Measurements from ENCODE around the gene CASKIN1. TPM values are rescaled to one million over a fixed set of nuclear protein-coding genes. Genes with fewer than 3 reads are reported as not detected.

CASKIN1 gene
- total RNA-seq, 4 donors from 2014 or later, result under 0.01 to 0.14 TPM; not detected in 2

GRCh38 chr16:2155091-2155950 lies 41.1 kb downstream of the CASKIN1 start, which contains the start of gene TRAF7:
Gene TRAF7, plus strand, starts transcription at chr16:2155782. Its CDS starts 8,139 bp downstream, at chr16:2163921.
- no peaks in the 10 kb centered on the region for H3K9me3 ChIP-seq
- H3K4me1 ChIP-seq, result peaks cover 67 to 86% (median 82%) of the 10 kb centered on the region in 4 donors
- peak within 1 kb of the TSS; percentile 70 to 89 (median 78) for H3K4me3 ChIP-seq
- peak within 1 kb of the TSS; percentile 87 to 94 (median 92) for H3K27ac ChIP-seq
- in situ Hi-C loops (cut with MboI; ENCODE audit: low pct_ligation_motif_present in 1 of 4, low pct_unique_long_range_greater_than_20kb in 1 of 4, low sequenced_read_pairs in 3 of 4) (loop anchor here in 1 of 4 donors (25.0 kb wide), 1 partner anchor 332 kb away; the partner anchor contains the start of gene TBC1D24), intact Hi-C loops (cut with DNase I; ENCODE audit: low total_unique reads) (no loop called here)
- no peaks in the 10 kb centered on the region for H3K36me3 ChIP-seq
- DNase-seq, result peak; percentile 98
- TF ChIP-seq POLR2AphosphoS5 (IDR thresholded peaks at IDR 0.05), result peak; percentile 100
- peak; percentile 100 for TF ChIP-seq POLR2A (IDR thresholded peaks at IDR 0.05)
- TF ChIP-seq EP300 (IDR thresholded peaks at IDR 0.05; ENCODE audit: low read depth), result no peak
- TF ChIP-seq CTCF (IDR thresholded peaks at IDR 0.05), result no peak
- 0% methylated on average over 74 of the region's 94 CpGs; no CpG with 5 or more reads in 1 of the 2 donors for WGBS, 2 donors (ENCODE audit: low coverage in 1 of 2)
- no peaks in the 10 kb centered on the region for H3K27me3 ChIP-seq

GRCh38 chr16:2154533-2155090 lies 41.8 kb downstream of the CASKIN1 start:
- Histone ChIP-seq H3K9me3 (no peaks in the 10 kb centered on the region), H3K27ac (peak overlapping the region; percentile 80 to 94 (median 92)), H3K4me1 (peaks cover 66 to 86% (median 83%) of the 10 kb centered on the region in 4 donors), H3K27me3 (no peaks in the 10 kb centered on the region), H3K36me3 (no peaks in the 10 kb centered on the region), H3K4me3 (peak overlapping the region; percentile 66 to 89 (median 68))
- TF ChIP-seq EP300 (IDR thresholded peaks at IDR 0.05; ENCODE audit: low read depth) (no peak), CTCF (IDR thresholded peaks at IDR 0.05) (no peak), POLR2AphosphoS5 (IDR thresholded peaks at IDR 0.05) (no peak), POLR2A (IDR thresholded peaks at IDR 0.05) (no peak)
- intact Hi-C loops (cut with DNase I; ENCODE audit: low total_unique reads) (loop anchor here (5.0 kb wide), 1 partner anchor 127 kb away; the partner anchor contains the start of gene NHERF2), in situ Hi-C loops (cut with MboI; ENCODE audit: low pct_ligation_motif_present in 1 of 4, low pct_unique_long_range_greater_than_20kb in 1 of 4, low sequenced_read_pairs in 3 of 4) (loop anchor here in 1 of 4 donors (25.0 kb wide), 1 partner anchor 333 kb away; the partner anchor contains the start of gene TBC1D24)
- 3 to 4% methylated on average over 4 to 23 of the region's 23 CpGs for WGBS, 2 donors (ENCODE audit: low coverage in 1 of 2)
- DNase-seq, result no peak

GRCh38 chr16:2152695-2153506 lies 43.5 kb downstream of the CASKIN1 start:
- in situ Hi-C loops (cut with MboI; ENCODE audit: low pct_ligation_motif_present in 1 of 4, low pct_unique_long_range_greater_than_20kb in 1 of 4, low sequenced_read_pairs in 3 of 4) (loop anchor here in 1 of 4 donors (25.0 kb wide), 1 partner anchor 334 kb away; the partner anchor contains the start of gene TBC1D24), intact Hi-C loops (cut with DNase I; ENCODE audit: low total_unique reads) (loop anchor here (5.0 kb wide), 1 partner anchor 126 kb away; the partner anchor contains the start of gene NHERF2)
- TF ChIP-seq CTCF (IDR thresholded peaks at IDR 0.05), result no peak
- peak; percentile 18 for TF ChIP-seq POLR2A (IDR thresholded peaks at IDR 0.05)
- no peak for TF ChIP-seq EP300 (IDR thresholded peaks at IDR 0.05; ENCODE audit: low read depth)
- peak in 2 of 3 donors; percentile 21 to 51 for TF ChIP-seq POLR2AphosphoS5 (IDR thresholded peaks at IDR 0.05)
- Histone ChIP-seq H3K27me3 (no peaks in the 10 kb centered on the region), H3K9me3 (no peaks in the 10 kb centered on the region), H3K36me3 (no peaks in the 10 kb centered on the region), H3K4me1 (peaks cover 62 to 85% (median 80%) of the 10 kb centered on the region in 4 donors), H3K4me3 (peak overlapping the region; percentile 35 to 89 (median 68)), H3K27ac (peak overlapping the region; percentile 80 to 94 (median 92))
- peak; percentile 51 for DNase-seq
- WGBS, 2 donors (ENCODE audit: low coverage in 1 of 2), result 15% methylated on average over 24 of the region's 25 CpGs; no CpG with 5 or more reads in 1 of the 2 donors
